CD4-positive, alpha-beta T cell treated with Interleukin-12 subunit alpha and Interleukin-12 subunit beta, for 1 hour (primary cell): Measurements from ENCODE around the gene ASAH2.
"Not testable (repeated sequence)": the region's sequence is repeated elsewhere in the genome, so short reads cannot be mapped to it uniquely, and the experiment has no call there.

Experiments used
- DNase-seq: peaks from one replicate; pipeline ENCODE4 v3.0.0-alpha.2; 2020

Gene ASAH2

GRCh38 chr10:50250096-50250854, 1.0 kb downstream of the ASAH2 start:
- DNase-seq, result no peak

GRCh38 chr10:50248598-50248997, 2.7 kb downstream of the ASAH2 start:
- no peak for DNase-seq

DNA sequence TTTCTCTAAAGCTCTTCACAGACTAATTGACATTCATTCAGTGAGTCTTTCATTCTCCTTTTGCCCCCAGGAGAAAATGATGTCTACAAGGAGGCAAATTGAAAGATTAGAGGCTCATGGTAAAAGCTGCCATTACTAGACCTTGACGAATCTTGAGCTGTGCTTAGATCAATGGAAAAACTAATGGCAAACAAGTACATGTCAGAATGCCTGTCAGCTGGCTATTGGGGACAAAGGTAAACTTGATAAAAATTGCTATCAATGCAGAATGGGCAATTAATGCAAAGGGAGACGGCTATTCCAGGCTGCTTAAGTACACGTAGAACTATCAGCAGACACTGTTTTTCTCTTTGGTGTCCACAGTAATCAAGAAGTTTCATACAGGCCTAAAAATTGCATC, 3.3 kb downstream of the ASAH2 start:
- no peak for DNase-seq

DNA sequence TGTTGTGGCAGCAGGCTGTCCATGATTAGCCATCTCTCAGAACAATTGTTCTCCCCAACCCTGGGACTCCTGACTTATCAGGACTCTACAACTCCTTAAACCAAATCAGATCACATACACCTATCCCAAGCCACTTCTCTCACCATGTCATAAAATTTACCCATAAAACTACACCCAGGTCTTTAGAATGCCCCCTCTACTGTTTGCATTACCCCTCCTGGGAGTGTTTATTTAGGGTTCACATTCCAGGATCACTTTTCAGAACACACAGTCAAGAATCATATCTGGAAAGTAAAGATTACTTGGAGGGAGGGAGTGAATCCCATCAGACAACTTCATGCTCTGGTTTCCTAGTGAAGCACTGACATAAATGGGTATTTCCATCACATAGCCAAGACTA, 7.1 kb downstream of the ASAH2 start:
- no peak for DNase-seq

DNA sequence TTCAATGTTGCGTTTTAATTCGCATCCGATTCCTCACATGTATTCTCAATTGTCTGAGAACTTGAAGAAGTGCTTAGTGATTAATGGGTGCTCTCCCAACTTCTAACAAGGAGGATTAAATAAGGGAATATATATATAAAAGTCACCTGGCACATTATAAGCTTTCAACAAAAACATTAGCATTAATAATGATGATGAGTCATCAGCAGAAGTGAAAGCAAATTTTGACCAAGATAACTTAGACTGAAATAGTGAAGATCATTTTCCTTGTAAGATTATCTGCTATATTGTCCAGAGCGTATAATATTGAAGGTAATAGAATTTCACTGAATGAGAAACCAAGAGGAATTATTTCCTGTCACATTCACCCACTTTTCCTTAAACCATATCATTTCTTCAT, 8.5 kb downstream of the ASAH2 start:
- no peak for DNase-seq

- DNase-seq, result not testable (repeated sequence)
Measured at GRCh38 chr10:50241478-50241877, 9.8 kb downstream of the ASAH2 start.

DNA sequence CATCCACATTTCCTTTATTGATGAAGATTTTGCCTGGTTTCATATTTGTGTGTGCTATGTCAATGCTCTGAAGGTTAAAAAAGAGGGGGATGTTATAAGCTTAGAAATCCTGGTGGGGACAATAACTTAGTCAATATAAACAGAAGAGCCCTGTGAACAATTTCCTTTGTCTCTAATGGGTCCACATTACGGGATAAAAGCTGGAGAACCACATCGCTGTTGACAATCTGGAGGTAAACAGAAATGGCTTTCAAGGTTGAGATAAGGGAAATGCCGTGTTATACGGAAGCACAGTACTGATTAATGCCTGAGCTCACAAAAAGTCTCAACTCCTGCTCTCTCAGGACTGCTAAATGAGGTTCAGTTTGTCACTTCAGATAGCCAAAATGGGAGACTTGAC, 16.8 kb downstream of the ASAH2 start:
- no peak for DNase-seq

DNA sequence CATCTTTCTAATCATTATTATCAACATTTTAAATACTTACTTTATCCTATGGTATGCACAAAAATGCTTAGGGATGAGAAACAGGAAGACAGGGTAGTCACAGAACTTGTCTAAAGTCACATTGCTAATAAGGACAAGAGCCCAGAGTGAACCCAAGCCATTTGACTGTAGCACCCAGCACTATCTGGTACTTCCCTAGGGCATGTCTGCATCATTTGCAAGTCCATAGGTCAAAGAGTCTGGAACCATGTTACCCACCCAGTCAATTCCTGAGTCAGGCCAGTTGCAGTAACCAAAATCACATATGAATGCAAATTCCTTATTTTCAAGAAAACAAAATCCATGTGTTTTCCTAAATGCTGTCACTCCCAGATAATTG, 19.1 kb downstream of the ASAH2 start:
- DNase-seq, result no peak

DNA sequence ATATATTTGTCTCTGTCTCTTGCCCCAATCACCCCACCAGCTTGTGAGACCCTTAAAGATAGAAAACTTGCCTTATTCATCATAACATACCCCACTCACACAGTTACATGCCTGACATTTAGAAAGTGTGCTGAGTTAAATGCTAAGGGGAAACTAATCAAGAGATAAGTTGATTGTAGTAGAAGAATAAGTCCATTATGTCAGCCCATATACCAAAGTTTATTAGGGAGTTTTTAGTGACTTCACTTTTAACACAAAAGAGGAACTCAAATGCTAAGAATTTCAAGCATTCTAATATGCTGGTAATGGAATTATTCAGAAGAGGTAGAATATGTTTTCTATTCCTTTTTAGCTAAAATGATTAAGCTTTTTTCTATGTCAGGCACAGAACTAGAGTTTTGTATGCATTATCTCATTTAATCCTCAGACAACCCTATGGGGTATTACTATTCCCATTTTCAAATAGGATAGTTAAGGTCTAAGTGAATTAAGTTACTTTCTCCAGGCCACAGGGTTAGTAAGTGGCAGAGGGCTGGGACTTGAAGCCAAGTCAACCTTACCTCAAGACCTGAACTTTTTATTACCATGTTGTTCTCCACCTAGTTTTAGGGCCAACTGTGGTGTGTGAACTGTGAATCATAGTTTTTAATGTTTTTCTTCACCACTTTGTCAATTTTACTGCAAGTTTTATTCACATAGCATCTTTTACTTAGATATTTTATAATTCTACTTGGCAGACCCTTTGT, 19.6 kb downstream of the ASAH2 start:
- no peak for DNase-seq

DNA sequence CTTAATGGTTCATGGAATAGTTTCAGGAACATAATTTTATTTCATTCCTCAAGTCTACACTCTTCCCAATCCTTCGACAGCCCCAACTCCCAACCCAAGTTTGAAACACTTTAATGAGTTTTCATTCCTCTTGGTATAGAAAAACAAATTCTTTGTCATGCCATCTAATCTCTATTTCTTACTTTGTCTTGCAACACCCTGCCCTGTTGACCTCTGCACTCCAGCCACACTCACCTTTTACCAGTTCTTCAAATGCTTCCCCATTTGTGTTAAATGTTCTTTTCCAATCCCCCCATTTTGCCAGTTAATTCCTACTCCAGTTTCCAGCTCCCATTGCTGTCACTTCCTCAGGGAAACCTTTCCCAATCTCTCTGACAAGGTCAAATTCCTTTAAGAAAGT, 21.9 kb downstream of the ASAH2 start:
- no peak for DNase-seq

DNA sequence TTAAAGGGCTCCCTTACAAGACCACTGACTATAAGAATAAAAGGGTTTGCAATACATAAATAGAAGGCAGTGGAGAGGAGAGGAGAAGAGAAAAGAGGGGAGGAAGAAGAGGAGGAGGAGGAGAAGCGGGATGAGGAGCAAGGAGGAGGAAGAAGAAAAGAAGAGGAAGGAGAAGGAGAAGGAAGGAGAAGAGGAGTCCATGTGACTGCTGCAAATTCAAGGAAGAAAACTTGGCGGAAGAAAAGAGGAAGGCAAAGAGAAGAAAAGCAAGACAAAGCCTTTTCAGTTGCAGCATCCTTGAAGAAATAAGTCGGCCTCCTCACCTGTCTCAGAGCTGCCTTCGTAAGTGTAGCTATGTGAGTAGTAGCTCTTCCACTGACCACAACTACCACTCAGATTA, 22.6 kb downstream of the ASAH2 start:
- no peak for DNase-seq

DNA sequence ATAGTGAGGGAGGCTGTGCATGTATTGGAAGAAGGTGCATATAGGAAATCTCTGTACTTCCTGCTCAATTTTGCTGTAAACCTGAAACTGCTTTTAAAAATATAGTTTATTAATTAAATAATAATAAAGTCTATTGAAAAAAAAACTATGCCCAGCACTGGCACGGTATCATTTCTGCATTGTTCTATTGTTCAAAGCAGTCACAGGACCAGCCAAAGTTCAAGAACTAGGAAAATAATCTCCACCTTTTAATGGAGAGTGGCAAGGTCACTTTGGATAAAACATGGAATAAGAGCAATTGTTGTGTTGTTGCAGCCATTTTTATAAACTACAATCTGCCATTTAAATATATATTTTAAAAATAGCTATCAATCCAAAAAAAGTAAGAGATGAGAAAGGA, 24.7 kb downstream of the ASAH2 start:
- DNase-seq, result no peak

GRCh38 chr10:50224330-50224952, 26.9 kb downstream of the ASAH2 start:
- DNase-seq, result peak; percentile 36

GRCh38 chr10:50222199-50222598, 29.1 kb downstream of the ASAH2 start:
- DNase-seq, result no peak

DNA sequence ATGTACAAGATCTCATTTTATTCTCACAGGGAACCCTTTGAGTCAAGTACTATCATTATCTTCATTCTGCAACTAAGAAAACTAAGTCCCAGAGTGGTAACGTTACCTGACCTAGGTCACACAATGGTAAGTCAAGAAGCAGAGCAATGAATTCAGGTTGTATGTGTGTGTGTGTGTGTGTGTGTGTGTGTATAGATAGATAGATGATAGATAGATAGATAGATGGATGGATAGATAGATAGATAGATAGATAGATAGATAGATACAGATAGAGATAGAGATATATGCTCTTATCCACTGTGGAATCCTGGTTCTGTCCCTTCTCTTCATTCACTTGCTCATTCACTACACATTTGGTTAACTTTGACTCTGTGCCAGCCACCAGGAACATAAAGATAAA, 29.8 kb downstream of the ASAH2 start:
- no peak for DNase-seq

DNA sequence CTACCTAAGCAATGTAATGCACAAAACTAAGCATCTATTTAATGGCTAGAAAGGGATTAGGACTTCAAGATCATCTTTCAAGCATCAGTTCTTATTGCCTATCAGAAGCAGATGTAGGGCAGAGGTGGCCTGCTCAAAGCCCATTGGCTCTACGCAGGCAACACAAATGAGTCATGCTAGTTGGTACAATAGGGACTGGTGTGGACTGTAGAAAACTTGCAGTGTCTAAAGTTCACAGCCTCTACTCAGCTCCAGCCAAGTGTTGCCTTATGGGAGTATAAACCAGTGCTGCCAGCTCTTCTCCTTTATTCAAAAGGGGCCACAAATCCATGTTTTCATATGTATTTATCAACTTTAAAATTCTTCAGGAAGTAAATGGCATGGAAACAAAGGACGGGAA, 31.7 kb downstream of the ASAH2 start:
- no peak for DNase-seq

GRCh38 chr10:50219200-50219599, 32.1 kb downstream of the ASAH2 start:
- no peak for DNase-seq

- DNase-seq, result no peak
Measured at GRCh38 chr10:50216894-50217293, 34.4 kb downstream of the ASAH2 start.

- no peak for DNase-seq
Measured at GRCh38 chr10:50216418-50216817, 34.9 kb downstream of the ASAH2 start.

GRCh38 chr10:50211670-50212069, 39.6 kb downstream of the ASAH2 start:
- no peak for DNase-seq

- no peak for DNase-seq
Measured at GRCh38 chr10:50210876-50211275, 40.4 kb downstream of the ASAH2 start.
